ENCODE measurements around the gene ADGRG6.
"Not testable (repeated sequence)": the region's sequence is repeated elsewhere in the genome, so short reads cannot be mapped to it uniquely, and the experiment has no call there.

The ADGRG6 gene

DNA sequence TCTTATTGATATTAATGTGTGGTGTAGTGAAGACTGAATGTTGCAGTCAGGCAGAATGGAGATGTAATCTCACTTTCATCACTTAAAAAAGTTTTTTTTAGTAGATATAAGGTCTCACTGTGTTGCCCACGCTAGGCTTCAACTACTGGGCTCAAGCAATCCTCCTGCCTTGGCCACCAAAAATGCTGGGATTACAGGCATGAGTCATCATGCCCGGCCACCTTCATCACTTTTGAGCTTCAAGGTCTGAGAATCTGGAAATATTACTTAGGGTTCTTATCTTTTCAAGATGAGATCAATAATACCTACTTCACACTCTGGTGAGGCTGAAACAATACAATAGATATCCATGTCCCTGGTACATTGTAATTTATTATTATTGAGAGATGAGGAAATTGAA, 31.6 kb downstream of the ADGRG6 start:
- Histone ChIP-seq H3K27me3 (ENCODE audit: low read depth) (no peaks in the 10 kb centered on the region), H3K4me3 (no peak overlapping the region), H3K4me1 (peaks cover 3% of the 10 kb centered on the region; the same call in 1 of the 2 replicates), H3K9me3 (no peaks in the 10 kb centered on the region), H3K36me3 (replicated peaks) (no peaks in the 10 kb centered on the region)
- in situ Hi-C loops (cut with MboI; ENCODE audit: low sequenced_read_pairs): no loop called here
- no peak for DNase-seq (ENCODE audit: low spot score in 2 of 2)

DNA sequence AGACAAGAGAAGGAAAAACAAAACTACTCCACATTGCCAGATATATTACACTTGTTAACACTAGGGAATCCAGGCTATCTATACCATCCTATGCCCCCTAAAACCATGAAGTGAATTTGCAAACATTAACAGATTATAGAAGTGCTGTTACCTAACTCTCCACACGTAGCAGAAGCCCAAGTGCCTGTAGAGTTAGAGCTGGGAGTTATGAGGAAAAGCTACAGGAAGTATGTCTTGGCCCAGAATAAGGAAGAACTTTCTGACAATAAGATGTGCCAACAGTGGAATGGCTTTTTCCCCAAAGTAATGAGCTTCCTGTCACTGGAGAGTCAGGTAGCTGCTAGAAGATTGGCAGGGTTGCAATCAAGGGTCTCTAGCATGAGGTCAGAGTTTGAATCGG, 32.5 kb downstream of the ADGRG6 start:
- H3K4me1 ChIP-seq: peaks cover 2% of the 10 kb centered on the region; the same call in 1 of the 2 replicates
- no peaks in the 10 kb centered on the region for H3K27me3 ChIP-seq (ENCODE audit: low read depth)
- no peak overlapping the region for H3K4me3 ChIP-seq
- in situ Hi-C loops (cut with MboI; ENCODE audit: low sequenced_read_pairs): no loop called here
- DNase-seq (ENCODE audit: low spot score in 2 of 2): no peak
- H3K36me3 ChIP-seq (replicated peaks): no peaks in the 10 kb centered on the region
- no peaks in the 10 kb centered on the region for H3K9me3 ChIP-seq

DNA sequence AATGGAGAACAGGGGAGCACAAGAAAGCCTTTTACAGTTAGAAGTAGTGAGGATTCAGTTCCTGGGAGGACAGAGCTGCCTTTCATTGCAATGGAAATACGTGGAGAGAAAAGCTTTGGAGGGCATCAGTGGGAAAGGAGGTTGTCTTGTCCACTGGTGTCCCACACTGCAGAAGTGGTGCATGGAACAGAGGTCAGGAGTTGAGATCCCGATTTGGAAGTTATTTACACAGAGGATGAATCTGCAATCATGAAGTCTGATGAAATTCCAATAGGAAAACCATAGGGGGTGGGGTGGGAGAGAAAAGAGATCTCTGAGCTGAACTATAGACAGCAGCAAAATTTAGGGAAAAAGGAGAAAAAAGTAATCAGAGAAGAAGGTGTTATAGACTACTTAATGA, 33.6 kb downstream of the ADGRG6 start:
- no peak for DNase-seq (ENCODE audit: low spot score in 2 of 2)
- Histone ChIP-seq H3K4me1 (peaks cover 3% of the 10 kb centered on the region; the same call in 1 of the 2 replicates), H3K27me3 (ENCODE audit: low read depth) (no peaks in the 10 kb centered on the region), H3K9me3 (no peaks in the 10 kb centered on the region), H3K4me3 (no peak overlapping the region), H3K36me3 (replicated peaks) (no peaks in the 10 kb centered on the region)
- in situ Hi-C loops (cut with MboI; ENCODE audit: low sequenced_read_pairs): no loop called here

GRCh38 chr6:142336183-142336582, 34.4 kb downstream of the ADGRG6 start:
- peaks cover 9% of the 10 kb centered on the region; the same call in 1 of the 2 replicates for H3K4me1 ChIP-seq
- no peaks in the 10 kb centered on the region for H3K27me3 ChIP-seq (ENCODE audit: low read depth)
- H3K4me3 ChIP-seq: no peak overlapping the region
- no peak for DNase-seq (ENCODE audit: low spot score in 2 of 2)
- H3K36me3 ChIP-seq (replicated peaks): no peaks in the 10 kb centered on the region
- in situ Hi-C loops (cut with MboI; ENCODE audit: low sequenced_read_pairs): no loop called here
- H3K9me3 ChIP-seq: no peaks in the 10 kb centered on the region

GRCh38 chr6:142336787-142337186, 35.0 kb downstream of the ADGRG6 start:
- Histone ChIP-seq H3K4me3 (no peak overlapping the region), H3K9me3 (no peaks in the 10 kb centered on the region), H3K4me1 (peaks cover 9% of the 10 kb centered on the region; the same call in 1 of the 2 replicates), H3K27me3 (ENCODE audit: low read depth) (no peaks in the 10 kb centered on the region), H3K36me3 (replicated peaks) (no peaks in the 10 kb centered on the region)
- DNase-seq (ENCODE audit: low spot score in 2 of 2): no peak
- in situ Hi-C loops (cut with MboI; ENCODE audit: low sequenced_read_pairs): no loop called here

GRCh38 chr6:142339113-142339512, 37.3 kb downstream of the ADGRG6 start:
- no peak for DNase-seq (ENCODE audit: low spot score in 2 of 2)
- in situ Hi-C loops (cut with MboI; ENCODE audit: low sequenced_read_pairs): no loop called here
- Histone ChIP-seq H3K4me1 (peaks cover 9% of the 10 kb centered on the region; the same call in 1 of the 2 replicates), H3K4me3 (no peak overlapping the region), H3K9me3 (no peaks in the 10 kb centered on the region), H3K36me3 (replicated peaks) (no peaks in the 10 kb centered on the region), H3K27me3 (ENCODE audit: low read depth) (no peaks in the 10 kb centered on the region)

DNA sequence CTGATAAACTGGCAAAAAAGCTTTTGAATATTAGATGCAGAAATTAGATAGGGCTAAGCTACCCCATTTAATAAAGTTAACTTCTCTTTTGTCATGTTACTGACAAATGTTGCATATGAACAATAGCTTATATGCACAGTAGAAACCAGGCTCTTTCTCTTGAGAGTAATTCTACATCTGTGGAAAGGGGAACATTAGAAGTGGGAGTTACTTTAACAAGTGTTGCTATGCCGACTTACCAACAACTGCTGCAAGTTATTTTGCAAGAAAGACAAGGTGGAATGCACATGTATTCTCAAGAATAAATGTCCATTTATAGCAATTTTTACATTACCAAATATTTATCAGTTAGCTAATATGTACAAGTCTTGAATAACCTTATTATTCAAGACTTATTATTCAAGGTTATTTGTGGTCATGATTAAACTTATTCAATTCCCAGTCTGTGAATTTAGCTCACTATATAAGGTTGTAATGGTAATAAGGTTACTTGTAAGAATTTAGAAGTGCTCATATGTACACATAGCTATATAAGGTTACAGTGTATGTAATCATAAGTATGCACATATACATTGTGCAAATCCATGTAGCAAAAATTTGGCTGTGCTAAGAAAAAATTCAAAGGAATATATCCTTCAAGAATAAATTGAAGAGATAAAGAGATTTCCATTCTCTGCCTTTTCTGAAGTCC, 38.3 kb downstream of the ADGRG6 start:
- no peaks in the 10 kb centered on the region for H3K27me3 ChIP-seq (ENCODE audit: low read depth)
- DNase-seq (ENCODE audit: low spot score in 2 of 2): peak in 1 of 2 experiments; percentile 51
- H3K4me1 ChIP-seq: peaks cover 9% of the 10 kb centered on the region; the same call in 1 of the 2 replicates
- in situ Hi-C loops (cut with MboI; ENCODE audit: low sequenced_read_pairs): no loop called here
- no peak overlapping the region for H3K4me3 ChIP-seq
- no peaks in the 10 kb centered on the region for H3K36me3 ChIP-seq (replicated peaks)
- no peaks in the 10 kb centered on the region for H3K9me3 ChIP-seq

GRCh38 chr6:142341855-142342330, 40.1 kb downstream of the ADGRG6 start:
- no peaks in the 10 kb centered on the region for H3K9me3 ChIP-seq
- H3K4me3 ChIP-seq: no peak overlapping the region
- no peaks in the 10 kb centered on the region for H3K27me3 ChIP-seq (ENCODE audit: low read depth)
- peaks cover 9% of the 10 kb centered on the region; the same call in 1 of the 2 replicates for H3K4me1 ChIP-seq
- in situ Hi-C loops (cut with MboI; ENCODE audit: low sequenced_read_pairs): no loop called here
- no peaks in the 10 kb centered on the region for H3K36me3 ChIP-seq (replicated peaks)
- DNase-seq (ENCODE audit: low spot score in 2 of 2): no peak

DNA sequence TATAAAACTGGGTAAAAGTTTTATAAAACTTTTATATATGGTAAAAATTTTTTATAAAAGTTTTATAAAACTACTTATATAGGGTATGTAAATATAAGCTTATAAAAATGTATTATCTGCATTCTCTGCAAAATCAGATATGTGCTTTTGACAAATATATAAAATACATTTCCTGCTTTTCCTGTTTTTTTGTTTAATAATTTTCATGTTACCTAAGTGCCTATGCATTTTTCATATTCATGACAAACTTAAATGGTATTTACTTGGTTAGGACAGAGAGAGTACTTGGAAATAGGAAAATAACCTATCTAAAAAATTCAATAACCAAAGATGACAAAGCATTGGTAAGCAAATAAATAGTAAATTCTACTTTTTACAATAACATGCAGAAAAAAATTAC, 41.2 kb downstream of the ADGRG6 start:
- Histone ChIP-seq H3K4me1 (peaks cover 9% of the 10 kb centered on the region; the same call in 1 of the 2 replicates), H3K4me3 (no peak overlapping the region), H3K27me3 (ENCODE audit: low read depth) (no peaks in the 10 kb centered on the region), H3K9me3 (no peaks in the 10 kb centered on the region), H3K36me3 (replicated peaks) (no peaks in the 10 kb centered on the region)
- in situ Hi-C loops (cut with MboI; ENCODE audit: low sequenced_read_pairs): no loop called here
- DNase-seq (ENCODE audit: low spot score in 2 of 2): no peak

GRCh38 chr6:142343938-142344337, 42.1 kb downstream of the ADGRG6 start:
- H3K36me3 ChIP-seq (replicated peaks): no peaks in the 10 kb centered on the region
- in situ Hi-C loops (cut with MboI; ENCODE audit: low sequenced_read_pairs): no loop called here
- H3K9me3 ChIP-seq: no peaks in the 10 kb centered on the region
- no peaks in the 10 kb centered on the region for H3K27me3 ChIP-seq (ENCODE audit: low read depth)
- H3K4me3 ChIP-seq: no peak overlapping the region
- H3K4me1 ChIP-seq: peaks cover 9% of the 10 kb centered on the region; the same call in 1 of the 2 replicates
- DNase-seq (ENCODE audit: low spot score in 2 of 2): no peak

DNA sequence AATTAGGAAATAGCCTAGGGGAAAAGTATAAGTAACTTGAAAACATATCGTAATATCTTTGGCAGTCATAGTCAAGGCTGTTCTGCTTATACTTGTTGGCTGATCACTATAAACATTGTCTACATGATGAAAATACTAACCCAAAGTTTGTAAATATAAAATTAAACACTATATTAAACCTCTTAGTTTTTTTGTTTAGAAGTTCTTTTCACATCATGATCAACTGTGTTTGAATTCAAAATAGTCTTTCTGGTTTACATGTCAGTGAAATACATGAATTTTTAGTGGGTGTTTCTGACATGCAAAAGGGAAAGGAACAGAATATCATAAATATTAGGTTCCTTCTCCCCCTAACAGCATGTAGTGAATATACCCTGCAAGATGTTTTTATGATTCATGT, 43.5 kb downstream of the ADGRG6 start:
- no peaks in the 10 kb centered on the region for H3K27me3 ChIP-seq (ENCODE audit: low read depth)
- H3K4me1 ChIP-seq: peaks cover 7% of the 10 kb centered on the region; the same call in 1 of the 2 replicates
- H3K4me3 ChIP-seq: no peak overlapping the region
- DNase-seq (ENCODE audit: low spot score in 2 of 2): no peak
- H3K36me3 ChIP-seq (replicated peaks): no peaks in the 10 kb centered on the region
- no peaks in the 10 kb centered on the region for H3K9me3 ChIP-seq
- in situ Hi-C loops (cut with MboI; ENCODE audit: low sequenced_read_pairs): no loop called here

GRCh38 chr6:142346166-142346565, 44.4 kb downstream of the ADGRG6 start:
- H3K4me3 ChIP-seq; DNase-seq (ENCODE audit: low spot score in 2 of 2); in situ Hi-C loops (cut with MboI; ENCODE audit: low sequenced_read_pairs); H3K36me3 ChIP-seq (replicated peaks); H3K9me3 ChIP-seq; H3K4me1 ChIP-seq; H3K27me3 ChIP-seq (ENCODE audit: low read depth): not testable (repeated sequence)

DNA sequence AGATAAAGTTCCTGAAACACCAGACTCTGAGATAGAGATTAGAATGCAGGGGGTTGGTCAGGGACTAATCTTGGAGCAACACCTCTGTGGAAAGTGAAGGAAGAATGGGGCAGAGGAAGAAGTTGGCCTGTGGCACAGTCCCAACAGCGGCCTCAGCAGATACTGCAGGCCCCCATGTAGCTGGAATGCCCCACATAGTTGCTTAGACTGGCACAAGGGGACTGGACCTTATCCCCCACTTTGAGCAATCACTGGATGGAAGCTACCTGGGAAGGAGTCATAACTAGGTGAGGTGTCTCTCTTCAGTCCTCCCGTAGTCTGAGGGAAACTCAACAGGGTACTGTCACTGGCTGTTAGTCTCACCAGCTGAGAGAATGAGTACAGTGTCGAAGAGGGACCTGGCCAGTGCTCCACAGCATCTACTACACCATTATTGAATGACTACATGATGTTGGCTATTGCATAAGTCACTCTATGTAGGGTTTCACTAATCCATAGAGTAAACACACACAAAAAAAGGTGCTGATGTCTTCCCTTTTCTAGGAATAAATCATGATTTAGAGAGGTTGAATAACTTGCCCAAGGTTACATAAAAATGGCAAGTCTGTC, 47.5 kb downstream of the ADGRG6 start:
- no peak for DNase-seq (ENCODE audit: low spot score in 2 of 2)
- Histone ChIP-seq H3K27me3 (ENCODE audit: low read depth) (no peaks in the 10 kb centered on the region), H3K36me3 (replicated peaks) (no peaks in the 10 kb centered on the region), H3K4me3 (no peak overlapping the region), H3K9me3 (no peaks in the 10 kb centered on the region), H3K4me1 (no peaks in the 10 kb centered on the region)
- in situ Hi-C loops (cut with MboI; ENCODE audit: low sequenced_read_pairs): no loop called here

- in situ Hi-C loops (cut with MboI; ENCODE audit: low sequenced_read_pairs): no loop called here
- Histone ChIP-seq H3K27me3 (ENCODE audit: low read depth) (no peaks in the 10 kb centered on the region), H3K36me3 (replicated peaks) (no peaks in the 10 kb centered on the region), H3K4me3 (no peak overlapping the region), H3K4me1 (no peaks in the 10 kb centered on the region), H3K9me3 (no peaks in the 10 kb centered on the region)
- no peak for DNase-seq (ENCODE audit: low spot score in 2 of 2)
Measured at GRCh38 chr6:142350309-142350708, 48.5 kb downstream of the ADGRG6 start.

All from HAP-1 (cell line).